CD1c-positive myeloid dendritic cell (primary cell): ENCODE data around the gene SCP2.
A peak's percentile ranks its signal among the peaks of the same experiment; 100 is the strongest.
"Not testable (repeated sequence)": the region's sequence is repeated elsewhere in the genome, so short reads cannot be mapped to it uniquely, and the experiment has no call there.

Source experiments
- DNase-seq: peaks from one replicate; pipeline ENCODE4 v3.0.0-alpha.2; 2016; ENCODE audit errors: extremely low spot score

SCP2 gene

GRCh38 chr1:52973841-52974240 is 46.8 kb downstream of the SCP2 start:
- DNase-seq, result no peak

- DNase-seq, result no peak
Measured at GRCh38 chr1:52976183-52977035, 49.3 kb downstream of the SCP2 start.

GRCh38 chr1:52978045-52978444 is 51.0 kb downstream of the SCP2 start:
- no peak for DNase-seq

- DNase-seq, result not testable (repeated sequence)
Measured at GRCh38 chr1:52992733-52993132, 65.7 kb downstream of the SCP2 start.

DNA sequence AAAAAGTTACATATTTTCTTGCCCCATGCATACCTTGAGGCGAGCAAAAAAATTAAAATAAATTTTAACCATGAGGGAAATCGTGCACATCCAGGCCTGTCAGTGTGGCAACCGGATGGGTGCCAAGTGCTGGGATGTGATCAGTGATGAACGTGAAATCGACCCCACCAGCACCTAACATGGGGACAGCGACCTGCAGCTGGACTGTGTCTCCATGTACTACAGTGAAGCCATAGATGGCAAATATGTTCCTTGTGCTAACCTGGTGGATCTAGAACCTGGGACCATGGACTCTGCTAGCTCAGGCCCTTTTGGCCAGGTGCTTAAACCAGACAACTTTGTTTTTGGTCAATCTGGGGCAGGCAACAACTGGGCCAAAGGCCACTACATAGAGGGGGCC is 67.6 kb downstream of the SCP2 start:
- DNase-seq, result no peak

DNA sequence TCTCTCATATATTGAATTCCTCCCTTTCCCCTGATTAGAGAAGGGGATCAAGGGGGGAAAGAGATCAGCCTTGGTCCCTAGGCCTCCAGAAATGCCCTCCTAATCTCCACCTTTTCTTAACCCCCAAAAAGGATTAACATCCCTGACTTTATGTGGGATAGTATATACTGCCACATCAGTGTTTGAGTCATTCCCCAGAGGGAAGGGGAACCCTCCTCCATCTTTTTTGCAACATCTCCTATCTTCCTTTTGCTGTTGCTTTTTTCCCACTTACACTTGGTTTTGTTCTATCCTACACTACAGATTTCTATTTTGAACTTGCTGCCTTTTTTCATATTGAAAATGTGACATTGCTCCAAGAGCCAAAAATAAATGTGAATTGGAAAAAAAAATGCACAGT is 69.6 kb downstream of the SCP2 start:
- no peak for DNase-seq

DNA sequence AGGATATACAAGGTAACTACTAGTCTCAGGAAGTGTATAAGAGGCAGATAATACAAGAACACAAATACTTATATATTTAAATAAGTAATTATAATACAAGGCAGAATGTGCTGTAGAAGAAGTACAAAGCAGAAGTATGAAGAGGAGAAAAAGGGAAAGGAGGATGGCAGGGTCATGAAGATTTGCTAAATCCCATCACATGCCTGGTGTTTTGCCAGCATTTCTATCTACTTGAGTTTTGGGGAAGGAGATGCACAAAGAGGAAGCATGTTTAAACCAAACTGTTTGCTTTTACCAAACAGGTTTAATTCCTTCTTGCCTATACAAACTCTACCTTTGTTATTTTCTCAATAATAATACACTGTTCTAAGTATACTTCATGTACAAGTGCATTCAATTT is 74.1 kb downstream of the SCP2 start:
- no peak for DNase-seq

- not testable (repeated sequence) for DNase-seq
Measured at GRCh38 chr1:53006612-53007011, 79.5 kb downstream of the SCP2 start.

GRCh38 chr1:53010247-53010646 is 83.2 kb downstream of the SCP2 start:
- DNase-seq, result not testable (repeated sequence)

- DNase-seq, result no peak
Measured at GRCh38 chr1:53011175-53011574, 84.1 kb downstream of the SCP2 start.

GRCh38 chr1:53014791-53015507 is 87.9 kb downstream of the SCP2 start:
- peak; percentile 85 for DNase-seq

GRCh38 chr1:53015508-53015860 is 88.4 kb downstream of the SCP2 start:
- no peak for DNase-seq

- DNase-seq, result no peak
Measured at GRCh38 chr1:53016705-53017104, 89.6 kb downstream of the SCP2 start.

- no peak for DNase-seq
Measured at GRCh38 chr1:53020588-53020987, 93.5 kb downstream of the SCP2 start.

DNA sequence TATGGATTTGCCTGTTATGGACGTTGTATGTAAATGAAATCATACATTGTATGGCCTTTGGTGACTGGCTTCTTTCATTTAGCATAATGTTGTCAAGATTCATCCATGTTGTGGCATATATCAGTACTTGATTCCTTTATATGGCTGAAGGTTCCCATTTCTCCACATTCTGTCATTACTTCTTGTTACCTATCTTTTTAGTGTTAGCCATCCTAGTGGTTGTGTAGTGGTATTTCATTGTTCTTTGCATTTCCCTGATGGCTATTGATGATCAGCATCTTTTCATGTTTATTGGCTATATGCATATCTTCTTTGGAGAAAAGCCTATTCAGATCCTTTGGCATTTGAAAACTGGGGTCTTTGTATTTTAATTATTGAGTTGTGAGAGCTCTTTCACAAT is 95.1 kb downstream of the SCP2 start:
- no peak for DNase-seq

- DNase-seq, result no peak
Measured at GRCh38 chr1:53023546-53023945, 96.5 kb downstream of the SCP2 start.

GRCh38 chr1:53024117-53024516 is 97.0 kb downstream of the SCP2 start:
- DNase-seq, result no peak

DNA sequence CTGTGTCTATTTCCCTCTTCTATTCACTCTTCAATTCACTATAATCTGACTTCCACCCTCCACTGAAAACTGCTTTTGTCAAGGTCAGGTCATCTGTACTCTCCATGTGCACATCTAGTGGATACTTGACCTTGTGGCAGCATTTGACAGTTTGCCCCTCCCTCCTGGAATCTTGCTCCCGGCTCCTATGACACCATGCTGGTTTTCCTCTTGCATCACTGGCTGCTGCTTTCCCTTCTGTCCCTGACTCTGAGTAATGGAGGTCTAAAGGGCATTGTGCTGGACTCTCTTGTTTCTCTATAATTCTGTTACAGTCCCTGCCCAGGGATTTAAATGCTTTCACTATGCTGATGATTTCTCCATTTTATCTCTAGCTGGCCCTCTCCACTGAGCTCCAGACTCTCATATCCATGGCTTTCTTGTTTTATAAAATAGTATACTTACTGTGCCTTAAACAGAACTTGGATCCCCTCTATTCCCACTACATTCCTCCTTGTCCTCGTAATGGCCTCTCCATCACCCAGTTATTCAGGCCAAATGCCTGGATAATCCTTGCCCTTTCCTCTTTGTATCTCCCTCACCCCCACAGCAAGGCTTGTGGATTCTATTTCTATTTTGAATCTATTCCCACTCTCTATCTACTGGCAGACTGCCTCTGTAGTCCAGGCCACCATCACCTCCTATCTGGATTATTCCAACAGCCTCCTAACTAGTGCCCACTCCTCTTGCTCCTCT is 98.1 kb downstream of the SCP2 start:
- DNase-seq, result no peak

- no peak for DNase-seq
Measured at GRCh38 chr1:53025769-53026112, 98.7 kb downstream of the SCP2 start.

DNA sequence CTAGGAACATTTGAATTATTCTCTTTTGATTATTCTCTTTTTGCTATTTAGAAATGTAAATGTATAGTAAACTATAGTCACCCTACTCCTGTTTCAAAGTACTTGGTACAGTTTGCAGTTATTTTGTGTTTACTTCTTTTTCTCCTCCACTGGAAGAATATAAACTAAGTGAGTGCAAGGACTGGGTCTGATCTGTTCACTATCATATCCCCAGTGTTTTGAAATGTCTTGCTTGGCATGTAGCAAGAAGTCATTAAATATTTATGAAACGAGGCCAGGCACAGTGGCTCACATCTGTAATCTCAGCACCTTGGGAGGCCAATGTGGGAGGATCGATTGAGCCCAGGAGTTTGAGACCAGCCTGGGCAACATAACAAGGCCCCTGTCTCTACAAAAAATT is 99.2 kb downstream of the SCP2 start:
- no peak for DNase-seq

DNA sequence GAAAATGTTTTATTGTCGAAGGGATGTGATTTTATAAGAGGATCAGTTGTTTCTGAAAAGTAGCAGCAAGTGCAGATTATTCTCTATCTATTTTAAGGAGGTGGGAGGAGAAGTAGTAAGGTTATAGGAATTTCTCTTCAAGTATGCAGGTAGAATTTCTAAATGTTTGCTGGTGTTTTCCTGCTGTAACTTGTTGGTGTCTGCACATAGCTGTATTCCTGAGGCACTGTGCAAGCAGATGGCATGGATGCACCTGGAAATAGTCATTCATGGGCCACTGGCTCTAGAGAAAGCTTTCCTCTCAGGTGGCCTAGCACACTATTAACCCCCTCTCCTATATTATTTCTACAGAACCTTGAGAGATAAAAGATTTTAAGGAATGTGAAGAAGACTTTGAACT is 104.7 kb downstream of the SCP2 start:
- no peak for DNase-seq

GRCh38 chr1:53037159-53037558 is 110.1 kb downstream of the SCP2 start:
- DNase-seq, result no peak

DNA sequence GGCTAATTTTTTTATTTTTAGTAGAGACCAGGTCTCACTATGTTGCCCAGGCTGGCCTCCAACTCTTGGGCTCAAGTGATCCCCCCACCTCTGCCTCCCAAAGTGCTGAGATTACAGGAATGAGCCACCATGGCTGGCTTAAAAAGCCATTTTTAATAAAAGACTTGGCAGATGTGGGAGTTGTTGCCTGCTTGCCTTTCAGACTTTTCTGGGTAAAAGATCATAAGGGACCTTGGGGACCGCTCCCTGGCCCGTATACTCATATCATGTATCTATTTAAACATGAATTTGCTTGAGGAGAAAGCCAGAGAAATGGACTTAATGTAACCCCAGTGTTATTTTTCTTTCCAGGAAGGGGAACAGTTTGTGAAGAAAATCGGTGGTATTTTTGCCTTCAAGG is 111.5 kb downstream of the SCP2 start:
- no peak for DNase-seq
